Measurements from ENCODE around the gene LHFPL6. TPM values are rescaled to one million over a fixed set of nuclear protein-coding genes. Genes with fewer than 3 reads are reported as not detected.

Gene LHFPL6
- total RNA-seq, 1 donor from 2014 or later: 174 TPM

GRCh38 chr13:39336937-39337336, 266.1 kb downstream of the LHFPL6 start:
- Mint-ChIP-seq H3K4me1 (ENCODE audit: unreplicated experiment) (no peaks in the 10 kb centered on the region), H3K9me3 (ENCODE audit: unreplicated experiment) (no peaks in the 10 kb centered on the region), H3K4me3 (ENCODE audit: unreplicated experiment) (no peak overlapping the region), H3K36me3 (ENCODE audit: unreplicated experiment) (peaks cover 26% of the 10 kb centered on the region), H3K27ac (ENCODE audit: unreplicated experiment) (no peak overlapping the region), H3K27me3 (ENCODE audit: unreplicated experiment) (no peaks in the 10 kb centered on the region)
- DNase-seq (ENCODE audit: extremely low spot score, unreplicated experiment): no peak
- TF ChIP-seq CTCF (IDR thresholded peaks at IDR 0.05): no peak

GRCh38 chr13:39336207-39336606, 266.8 kb downstream of the LHFPL6 start:
- Mint-ChIP-seq H3K9me3 (ENCODE audit: unreplicated experiment) (peaks cover under 1% of the 10 kb centered on the region), H3K27ac (ENCODE audit: unreplicated experiment) (no peak overlapping the region), H3K4me3 (ENCODE audit: unreplicated experiment) (no peak overlapping the region), H3K4me1 (ENCODE audit: unreplicated experiment) (no peaks in the 10 kb centered on the region), H3K36me3 (ENCODE audit: unreplicated experiment) (peaks cover 27% of the 10 kb centered on the region), H3K27me3 (ENCODE audit: unreplicated experiment) (no peaks in the 10 kb centered on the region)
- no peak for DNase-seq (ENCODE audit: extremely low spot score, unreplicated experiment)
- TF ChIP-seq CTCF (IDR thresholded peaks at IDR 0.05): no peak

GRCh38 chr13:39335721-39336120, 267.3 kb downstream of the LHFPL6 start:
- Mint-ChIP-seq H3K9me3 (ENCODE audit: unreplicated experiment) (peaks cover 5% of the 10 kb centered on the region), H3K27ac (ENCODE audit: unreplicated experiment) (no peak overlapping the region), H3K27me3 (ENCODE audit: unreplicated experiment) (no peaks in the 10 kb centered on the region), H3K4me3 (ENCODE audit: unreplicated experiment) (no peak overlapping the region), H3K36me3 (ENCODE audit: unreplicated experiment) (peaks cover 24% of the 10 kb centered on the region), H3K4me1 (ENCODE audit: unreplicated experiment) (no peaks in the 10 kb centered on the region)
- no peak for TF ChIP-seq CTCF (IDR thresholded peaks at IDR 0.05)
- DNase-seq (ENCODE audit: extremely low spot score, unreplicated experiment): no peak

- no peak for TF ChIP-seq CTCF (IDR thresholded peaks at IDR 0.05)
- no peak overlapping the region for H3K27ac Mint-ChIP-seq (ENCODE audit: unreplicated experiment)
- H3K4me3 Mint-ChIP-seq (ENCODE audit: unreplicated experiment): no peak overlapping the region
- peaks cover 35% of the 10 kb centered on the region for H3K4me1 Mint-ChIP-seq (ENCODE audit: unreplicated experiment)
- H3K36me3 Mint-ChIP-seq (ENCODE audit: unreplicated experiment): peaks cover 19% of the 10 kb centered on the region
- no peaks in the 10 kb centered on the region for H3K27me3 Mint-ChIP-seq (ENCODE audit: unreplicated experiment)
- H3K9me3 Mint-ChIP-seq (ENCODE audit: unreplicated experiment): peaks cover 22% of the 10 kb centered on the region
- DNase-seq (ENCODE audit: extremely low spot score, unreplicated experiment): no peak
Observed at GRCh38 chr13:39330504-39330903, 272.5 kb downstream of the LHFPL6 start.

- DNase-seq (ENCODE audit: extremely low spot score, unreplicated experiment): no peak
- Mint-ChIP-seq H3K36me3 (ENCODE audit: unreplicated experiment) (peaks cover 17% of the 10 kb centered on the region), H3K4me1 (ENCODE audit: unreplicated experiment) (peaks cover 42% of the 10 kb centered on the region), H3K27me3 (ENCODE audit: unreplicated experiment) (no peaks in the 10 kb centered on the region), H3K27ac (ENCODE audit: unreplicated experiment) (no peak overlapping the region), H3K4me3 (ENCODE audit: unreplicated experiment) (no peak overlapping the region), H3K9me3 (ENCODE audit: unreplicated experiment) (peaks cover 22% of the 10 kb centered on the region)
- no peak for TF ChIP-seq CTCF (IDR thresholded peaks at IDR 0.05)
Observed at GRCh38 chr13:39329182-39329639, 273.8 kb downstream of the LHFPL6 start.

Data from osteocyte (in vitro differentiated cells).